ENCODE measurements around the gene CLEC4F. TPM values are rescaled to one million over a fixed set of nuclear protein-coding genes. Genes with fewer than 3 reads are reported as not detected.

The CLEC4F gene
- total RNA-seq, 1 experiment from 2014 or later = not detected

DNA sequence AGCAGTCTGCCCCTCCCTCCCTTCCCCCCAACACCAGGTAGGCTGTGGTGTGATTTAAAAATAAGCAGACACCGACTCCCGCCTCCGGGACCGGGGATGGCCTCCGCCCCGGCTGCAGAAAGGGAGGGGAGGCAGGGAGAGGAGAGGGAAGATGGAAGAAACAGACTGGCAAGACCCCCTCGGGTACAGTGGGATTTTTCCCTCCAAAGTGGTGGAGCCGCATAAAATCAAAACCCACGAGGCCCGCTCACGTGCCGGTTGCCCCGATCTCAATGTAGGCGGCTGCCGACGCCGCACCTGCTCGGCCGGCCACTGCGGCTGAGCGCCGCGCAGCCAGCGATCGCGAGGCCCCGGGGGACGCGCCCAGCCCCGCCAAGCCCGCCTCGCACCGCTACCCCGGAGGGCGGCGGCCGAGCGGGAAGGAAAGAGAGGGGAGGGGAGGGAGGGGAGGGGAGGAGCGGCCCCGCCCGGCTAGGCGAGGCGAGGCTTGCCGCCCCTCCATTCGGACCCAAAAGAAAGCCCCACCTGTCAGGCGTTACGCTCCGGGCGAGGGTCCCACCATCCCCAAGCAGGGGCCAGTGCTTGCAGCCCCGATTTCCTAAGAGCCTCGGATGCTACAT is 53.2 kb downstream of the CLEC4F start:
- H3K4me2 ChIP-seq (ENCODE audit: insufficient read depth, insufficient read length, low read length) = peak overlapping the region; percentile 95
- peaks cover 3% of the 10 kb centered on the region; the same call in 1 of the 2 replicates for H3K27me3 Mint-ChIP-seq (ENCODE audit: low read depth)
- H3K27me3 ChIP-seq (ENCODE audit: insufficient read depth, low read length) = no peaks in the 10 kb centered on the region
- H2BK120ac ChIP-seq (ENCODE audit: low read depth, low read length, poor library complexity, severe bottlenecking) = no peak overlapping the region
- H3K23me2 ChIP-seq (ENCODE audit: insufficient read length, low read depth, low read length, poor library complexity, severe bottlenecking) = peaks cover 5% of the 10 kb centered on the region
- no CpG with 5 or more reads among the region's 51 CpGs for WGBS (ENCODE audit: extremely low coverage, insufficient read length, low lambda C conversion rate)
- H3K27ac Mint-ChIP-seq = peak overlapping the region; percentile 76 to 98 (median 83); a peak in 5 of 7 replicates
- peak overlapping the region; percentile 86; the same call in 1 of the 2 replicates for H3K14ac ChIP-seq (ENCODE audit: insufficient read depth, low read length)
- no peaks in the 10 kb centered on the region for H4K20me1 ChIP-seq (ENCODE audit: control insufficient read depth, insufficient read depth, insufficient read length)
- H3K4me1 ChIP-seq (ENCODE audit: insufficient read depth, low read length) = peaks cover 16% of the 10 kb centered on the region; the same call in 1 of the 2 replicates
- H3K9me3 Mint-ChIP-seq = no peaks in the 10 kb centered on the region; a peak in 1 of 5 replicates
- no peaks in the 10 kb centered on the region for H3K79me1 ChIP-seq (ENCODE audit: insufficient read depth, low read depth, low read length, poor library complexity, severe bottlenecking)
- peaks cover 31% of the 10 kb centered on the region; the same call in 1 of the 2 replicates for H3K79me2 ChIP-seq (ENCODE audit: insufficient read depth, low read length)
- peaks cover 48 to 53% of the 10 kb centered on the region in 2 experiments for H3K4me1 Mint-ChIP-seq
- peak overlapping the region; percentile 80 to 94 for H3K4me3 Mint-ChIP-seq
- no peak overlapping the region for H3K56ac ChIP-seq (ENCODE audit: insufficient read length, low read depth, low read length)
- H2BK15ac ChIP-seq (ENCODE audit: low read depth, low read length) = no peak overlapping the region
- H3K9ac ChIP-seq (ENCODE audit: extremely low read depth, insufficient read length, low read length) = peak overlapping the region; percentile 53
- H2AFZ ChIP-seq (ENCODE audit: low read length) = no peak overlapping the region
- H3K27ac ChIP-seq (ENCODE audit: insufficient read length, low read depth, low read length) = no peak overlapping the region
- TF ChIP-seq, protein P1, sequence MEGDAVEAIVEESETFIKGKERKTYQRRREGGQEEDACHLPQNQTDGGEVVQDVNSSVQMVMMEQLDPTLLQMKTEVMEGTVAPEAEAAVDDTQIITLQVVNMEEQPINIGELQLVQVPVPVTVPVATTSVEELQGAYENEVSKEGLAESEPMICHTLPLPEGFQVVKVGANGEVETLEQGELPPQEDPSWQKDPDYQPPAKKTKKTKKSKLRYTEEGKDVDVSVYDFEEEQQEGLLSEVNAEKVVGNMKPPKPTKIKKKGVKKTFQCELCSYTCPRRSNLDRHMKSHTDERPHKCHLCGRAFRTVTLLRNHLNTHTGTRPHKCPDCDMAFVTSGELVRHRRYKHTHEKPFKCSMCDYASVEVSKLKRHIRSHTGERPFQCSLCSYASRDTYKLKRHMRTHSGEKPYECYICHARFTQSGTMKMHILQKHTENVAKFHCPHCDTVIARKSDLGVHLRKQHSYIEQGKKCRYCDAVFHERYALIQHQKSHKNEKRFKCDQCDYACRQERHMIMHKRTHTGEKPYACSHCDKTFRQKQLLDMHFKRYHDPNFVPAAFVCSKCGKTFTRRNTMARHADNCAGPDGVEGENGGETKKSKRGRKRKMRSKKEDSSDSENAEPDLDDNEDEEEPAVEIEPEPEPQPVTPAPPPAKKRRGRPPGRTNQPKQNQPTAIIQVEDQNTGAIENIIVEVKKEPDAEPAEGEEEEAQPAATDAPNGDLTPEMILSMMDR (conservative IDR thresholded peaks at IDR 0.05) = no peak
- peak; percentile 83 for DNase-seq
- no peak overlapping the region for H2AK5ac ChIP-seq (ENCODE audit: insufficient read length, low read length)
- no peak overlapping the region for H2BK5ac ChIP-seq (ENCODE audit: insufficient read length, low read length)
- H4K91ac ChIP-seq (ENCODE audit: insufficient read length, low read depth, low read length) = no peak overlapping the region
- no peak overlapping the region for H3T11ph ChIP-seq (ENCODE audit: low read length)
- no peak overlapping the region for H4K5ac ChIP-seq (ENCODE audit: insufficient read length, low read depth, low read length)
- H3K18ac ChIP-seq (ENCODE audit: insufficient read length, low read depth, low read length) = peak overlapping the region; percentile 0
- H3K23ac ChIP-seq (ENCODE audit: insufficient read length, low read depth, low read length) = no peak overlapping the region
- peaks cover 4 to 7% (median 5%) of the 10 kb centered on the region in 3 experiments; a peak in 6 of 7 replicates for H3K36me3 Mint-ChIP-seq (ENCODE audit: insufficient read depth in 1 of 3, low read depth in 3 of 3)
- H4K8ac ChIP-seq (replicated peaks; ENCODE audit: insufficient read length, low read depth, low read length) = no peak overlapping the region
- H3K9me3 ChIP-seq (ENCODE audit: control insufficient read depth, low read depth, low read length) = no peaks in the 10 kb centered on the region
- no peak overlapping the region for H2BK12ac ChIP-seq (ENCODE audit: insufficient read length, low read depth, low read length)
- no peak overlapping the region for H2BK20ac ChIP-seq (ENCODE audit: low read depth, low read length, poor library complexity, severe bottlenecking)
- H3K4ac ChIP-seq (ENCODE audit: low read depth, low read length) = no peak overlapping the region
